Measurements from ENCODE around the gene YIPF1.

GRCh38 chr1:53891678-53892077 is 2.1 kb upstream of the YIPF1 start:
- TF ChIP-seq POLR2A (IDR thresholded peaks at IDR 0.05; ENCODE audit: low read depth, low read length) (no peak), CREM (IDR thresholded peaks at IDR 0.05; ENCODE audit: low read depth) (no peak), CEBPB (IDR thresholded peaks at IDR 0.05; ENCODE audit: borderline replicate concordance in 1 of 2, low read depth in 2 of 2, low read length in 2 of 2) (no peak), RAD21 (IDR thresholded peaks at IDR 0.05; ENCODE audit: insufficient read depth, low read depth, low read length) (no peak), POLR2AphosphoS5 (IDR thresholded peaks at IDR 0.05; ENCODE audit: low read length) (no peak), CREB1 (IDR thresholded peaks at IDR 0.05; ENCODE audit: low read depth) (no peak), ZBTB40 (IDR thresholded peaks at IDR 0.05; ENCODE audit: borderline replicate concordance) (no peak)
